ENCODE data around the gene GRK5.

GRCh38 chr10:119284679-119285096 is 77.3 kb downstream of the GRK5 start:
- TF ChIP-seq CTCF (IDR thresholded peaks at IDR 0.05) (no peak), POLR2A (IDR thresholded peaks at IDR 0.05) (no peak)
